DND-41 (cell line): ENCODE results near the gene ADO.

Source experiments
- CTCF ChIP-seq: IDR thresholded peaks from 2 replicates; pipeline ENCODE4 v1.5.1; 2012; ENCODE audit warnings: borderline replicate concordance, low read length, moderate library complexity, mild to moderate bottlenecking; ENCODE audit not compliant: poor library complexity, severe bottlenecking; ENCODE audit errors: extremely low read depth
- EZH2 ChIP-seq: IDR thresholded peaks from 3 replicates; pipeline ENCODE4 v1.6.1; 2012; ENCODE audit warnings: borderline replicate concordance, low read depth, mild to moderate bottlenecking, moderate library complexity, low read length, inconsistent platforms; ENCODE audit not compliant: severe bottlenecking

GRCh38 chr10:62795100-62795499 lies 9.4 kb upstream of the ADO start:
- no peak for TF ChIP-seq CTCF
- no peak for TF ChIP-seq EZH2
